H9 (cell line): ENCODE measurements around the gene ITGBL1. TPM values are rescaled to one million over a fixed set of nuclear protein-coding genes. Genes with fewer than 3 reads are reported as not detected.

Experiments used
- DNase-seq: peaks from one replicate; pipeline ENCODE4 v3.0.0-alpha.2; 2017
- H2AFZ ChIP-seq: one replicate; pipeline ENCODE4 v1.6.1; 2013; ENCODE audit warnings: mild to moderate bottlenecking, low read length, control low read depth, moderate library complexity
- H2AK5ac ChIP-seq: 2 replicates; pipeline ENCODE4 v1.6.1; 2013; ENCODE audit warnings: low read length, control low read depth, mixed read lengths; ENCODE audit not compliant: insufficient read length
- H2BK120ac ChIP-seq: one replicate; pipeline ENCODE4 v1.6.1; 2013; ENCODE audit warnings: low read depth, mild to moderate bottlenecking, low read length, control low read depth, inconsistent platforms; ENCODE audit not compliant: poor library complexity, severe bottlenecking
- H2BK12ac ChIP-seq: 2 replicates; pipeline ENCODE4 v1.6.1; 2013; ENCODE audit warnings: low read length, control low read depth, mixed read lengths, low read depth; ENCODE audit not compliant: insufficient read length
- H2BK15ac ChIP-seq: 2 replicates; pipeline ENCODE4 v1.6.1; 2013; ENCODE audit warnings: low read depth, low read length, control low read depth
- H2BK20ac ChIP-seq: one replicate; pipeline ENCODE4 v1.6.1; 2013; ENCODE audit warnings: low read depth, mild to moderate bottlenecking, low read length, control low read depth, inconsistent platforms; ENCODE audit not compliant: poor library complexity, severe bottlenecking
- H2BK5ac ChIP-seq: 2 replicates; pipeline ENCODE4 v1.6.1; 2013; ENCODE audit warnings: low read length, control low read depth, mixed read lengths; ENCODE audit not compliant: insufficient read length
- H3K14ac ChIP-seq: 2 replicates; pipeline ENCODE4 v1.6.1; 2013; ENCODE audit warnings: low read length, control low read depth; ENCODE audit not compliant: insufficient read depth
- H3K18ac ChIP-seq: 2 replicates; pipeline ENCODE4 v1.6.1; 2013; ENCODE audit warnings: low read depth, mild to moderate bottlenecking, mixed read lengths, low read length, control low read depth; ENCODE audit not compliant: insufficient read length
- H3K23ac ChIP-seq: 2 replicates; pipeline ENCODE4 v1.6.1; 2013; ENCODE audit warnings: low read length, control low read depth, mixed read lengths, low read depth; ENCODE audit not compliant: insufficient read length
- H3K23me2 ChIP-seq: 2 replicates; pipeline ENCODE4 v1.6.1; 2013; ENCODE audit warnings: low read depth, mild to moderate bottlenecking, mixed read lengths, low read length, control low read depth; ENCODE audit not compliant: insufficient read length, poor library complexity, severe bottlenecking
- H3K27ac ChIP-seq: 2 replicates; pipeline ENCODE4 v1.5.1; 2013; ENCODE audit warnings: low read length, control low read depth, mixed read lengths, low read depth; ENCODE audit not compliant: insufficient read length
- H3K27me3 ChIP-seq: 2 replicates; pipeline ENCODE4 v1.6.1; 2013; ENCODE audit warnings: low read length, control low read depth, inconsistent platforms; ENCODE audit not compliant: insufficient read depth
- H3K4ac ChIP-seq: 2 replicates; pipeline ENCODE4 v1.6.1; 2013; ENCODE audit warnings: low read depth, mild to moderate bottlenecking, control low read depth, inconsistent platforms, low read length, moderate library complexity
- H3K4me1 ChIP-seq: 2 replicates; pipeline ENCODE4 v1.6.1; 2013; ENCODE audit warnings: low read length, control low read depth, inconsistent platforms; ENCODE audit not compliant: insufficient read depth
- H3K4me2 ChIP-seq: 2 replicates; pipeline ENCODE4 v1.6.1; 2013; ENCODE audit warnings: low read length, control low read depth, mixed read lengths; ENCODE audit not compliant: insufficient read length, insufficient read depth
- H3K56ac ChIP-seq: 2 replicates; pipeline ENCODE4 v1.6.1; 2013; ENCODE audit warnings: low read depth, mild to moderate bottlenecking, mixed read lengths, low read length, control low read depth; ENCODE audit not compliant: insufficient read length
- H3K79me1 ChIP-seq: 2 replicates; pipeline ENCODE4 v1.6.1; 2013; ENCODE audit warnings: low read depth, mild to moderate bottlenecking, moderate library complexity, low read length, control low read depth, inconsistent platforms; ENCODE audit not compliant: insufficient read depth, poor library complexity, severe bottlenecking
- H3K79me2 ChIP-seq: 2 replicates; pipeline ENCODE4 v1.6.1; 2013; ENCODE audit warnings: low read length, control low read depth, inconsistent platforms; ENCODE audit not compliant: insufficient read depth
- H3K9ac ChIP-seq: 2 replicates; pipeline ENCODE4 v1.6.1; 2013; ENCODE audit warnings: low read length, control low read depth, mixed read lengths; ENCODE audit not compliant: insufficient read length; ENCODE audit errors: extremely low read depth
- H3K9me3 ChIP-seq: one replicate; pipeline ENCODE4 v1.6.1; 2013; ENCODE audit warnings: low read depth, low read length, inconsistent platforms; ENCODE audit not compliant: control insufficient read depth
- H3T11ph ChIP-seq: one replicate; pipeline ENCODE4 v1.6.1; 2013; ENCODE audit warnings: mild to moderate bottlenecking, low read length, control low read depth, inconsistent platforms
- H4K20me1 ChIP-seq: one replicate; pipeline ENCODE4 v1.6.1; 2013; ENCODE audit not compliant: control insufficient read depth, insufficient read length, insufficient read depth
- H4K5ac ChIP-seq: 2 replicates; pipeline ENCODE4 v1.6.1; 2013; ENCODE audit warnings: low read depth, mild to moderate bottlenecking, mixed read lengths, low read length, control low read depth; ENCODE audit not compliant: insufficient read length
- H4K8ac ChIP-seq: replicated peaks from 2 replicates; pipeline ENCODE4 v1.6.1; 2013; ENCODE audit warnings: low read length, control low read depth, mixed read lengths, low read depth; ENCODE audit not compliant: insufficient read length
- H4K91ac ChIP-seq: 2 replicates; pipeline ENCODE4 v1.6.1; 2013; ENCODE audit warnings: low read depth, mild to moderate bottlenecking, moderate library complexity, mixed read lengths, low read length, control low read depth; ENCODE audit not compliant: insufficient read length
- H3K27ac Mint-ChIP-seq, 3 experiments: 2 replicates in 2 of 3; 3 replicates in 1 of 3; pipeline ENCODE4 v1.8.0; 2020 to 2021; ENCODE audit warnings: mixed read lengths in 3 of 3, mild to moderate bottlenecking in 1 of 3, moderate library complexity in 1 of 3
- H3K27me3 Mint-ChIP-seq: 2 replicates; pipeline ENCODE4 v1.8.0; 2021; ENCODE audit warnings: low read depth, mild to moderate bottlenecking, moderate library complexity, mixed read lengths
- H3K36me3 Mint-ChIP-seq, 3 experiments: 2 replicates in 2 of 3; 3 replicates in 1 of 3; pipeline ENCODE4 v1.8.0; 2020 to 2021; ENCODE audit warnings: low read depth in 3 of 3, mixed read lengths in 3 of 3; ENCODE audit not compliant: insufficient read depth in 1 of 3
- H3K4me1 Mint-ChIP-seq, 2 experiments: 2 replicates each; pipeline ENCODE4 v1.8.0; 2020; ENCODE audit warnings: mixed read lengths in 2 of 2
- H3K4me3 Mint-ChIP-seq, 2 experiments: 2 replicates in 1 of 2; 3 replicates in 1 of 2; pipeline ENCODE4 v1.8.0; 2020 to 2021; ENCODE audit warnings: mild to moderate bottlenecking in 2 of 2, mixed read lengths in 2 of 2, moderate library complexity in 1 of 2
- H3K9me3 Mint-ChIP-seq, 2 experiments: 2 replicates in 1 of 2; 3 replicates in 1 of 2; pipeline ENCODE4 v1.8.0; 2020; ENCODE audit warnings: mild to moderate bottlenecking in 2 of 2, mixed read lengths in 2 of 2, moderate library complexity in 1 of 2
- total RNA-seq: library from RNA; stranded (reverse); gene quantifications from 2 replicates; pipeline ENCODE4 v1.2.1, GENCODE V29; 2021
- TF ChIP-seq, protein P1 (sequence below): fragments of 200-600 bp; sonication (generic); conservative IDR thresholded peaks from 3 replicates; pipeline ENCODE4 v1.8.0; 2021; ENCODE audit warnings: antibody characterized with exemption, mild to moderate bottlenecking

The ITGBL1 gene
- total RNA-seq, 1 experiment from 2014 or later = not detected

DNA sequence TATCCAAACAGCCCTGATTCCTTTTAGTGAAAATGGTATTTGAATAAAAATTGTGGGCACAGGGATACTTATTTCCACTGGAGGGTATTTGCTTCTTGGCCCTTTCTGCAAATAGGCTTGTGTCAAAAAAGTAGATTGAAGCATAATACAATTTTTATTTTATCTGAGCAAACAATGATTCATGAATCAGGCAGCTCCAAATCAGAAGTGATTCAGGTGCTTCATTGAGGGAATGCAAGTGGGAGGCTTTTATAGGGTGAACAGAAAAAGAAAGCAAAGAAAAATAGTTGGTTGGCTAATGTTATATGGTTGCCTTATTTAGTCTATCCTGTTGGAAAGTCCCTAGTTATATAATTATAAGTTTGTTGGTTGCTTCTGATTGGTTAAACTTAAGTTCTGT is 117.9 kb downstream of the ITGBL1 start:
- Histone ChIP-seq H2BK120ac (no peak overlapping the region), H3K27me3 (no peaks in the 10 kb centered on the region), H3K23ac (no peak overlapping the region), H3K9ac (no peak overlapping the region), H3K9me3 (no peaks in the 10 kb centered on the region), H2BK20ac (no peak overlapping the region), H2AFZ (no peak overlapping the region), H4K8ac (no peak overlapping the region), H2BK15ac (no peak overlapping the region), H3K14ac (no peak overlapping the region), H3K79me1 (no peaks in the 10 kb centered on the region), H4K91ac (no peak overlapping the region), H3K4me1 (no peaks in the 10 kb centered on the region), H2AK5ac (no peak overlapping the region), H2BK5ac (no peak overlapping the region), H3K27ac (no peak overlapping the region), H3K56ac (no peak overlapping the region), H4K5ac (no peak overlapping the region), H3K4me2 (no peak overlapping the region), H2BK12ac (no peak overlapping the region), H3K79me2 (no peaks in the 10 kb centered on the region), H3K4ac (no peak overlapping the region), H3K18ac (no peak overlapping the region), H3K23me2 (no peaks in the 10 kb centered on the region), H4K20me1 (no peaks in the 10 kb centered on the region), H3T11ph (no peak overlapping the region)
- no peak overlapping the region for H3K27ac Mint-ChIP-seq
- H3K36me3 Mint-ChIP-seq = no peaks in the 10 kb centered on the region
- no peak overlapping the region for H3K4me3 Mint-ChIP-seq
- no peaks in the 10 kb centered on the region for H3K9me3 Mint-ChIP-seq
- no peaks in the 10 kb centered on the region for H3K27me3 Mint-ChIP-seq
- no peak for DNase-seq
- peaks cover 5% of the 10 kb centered on the region in 2 experiments; a peak in 2 of 4 replicates for H3K4me1 Mint-ChIP-seq
- TF ChIP-seq, protein P1, sequence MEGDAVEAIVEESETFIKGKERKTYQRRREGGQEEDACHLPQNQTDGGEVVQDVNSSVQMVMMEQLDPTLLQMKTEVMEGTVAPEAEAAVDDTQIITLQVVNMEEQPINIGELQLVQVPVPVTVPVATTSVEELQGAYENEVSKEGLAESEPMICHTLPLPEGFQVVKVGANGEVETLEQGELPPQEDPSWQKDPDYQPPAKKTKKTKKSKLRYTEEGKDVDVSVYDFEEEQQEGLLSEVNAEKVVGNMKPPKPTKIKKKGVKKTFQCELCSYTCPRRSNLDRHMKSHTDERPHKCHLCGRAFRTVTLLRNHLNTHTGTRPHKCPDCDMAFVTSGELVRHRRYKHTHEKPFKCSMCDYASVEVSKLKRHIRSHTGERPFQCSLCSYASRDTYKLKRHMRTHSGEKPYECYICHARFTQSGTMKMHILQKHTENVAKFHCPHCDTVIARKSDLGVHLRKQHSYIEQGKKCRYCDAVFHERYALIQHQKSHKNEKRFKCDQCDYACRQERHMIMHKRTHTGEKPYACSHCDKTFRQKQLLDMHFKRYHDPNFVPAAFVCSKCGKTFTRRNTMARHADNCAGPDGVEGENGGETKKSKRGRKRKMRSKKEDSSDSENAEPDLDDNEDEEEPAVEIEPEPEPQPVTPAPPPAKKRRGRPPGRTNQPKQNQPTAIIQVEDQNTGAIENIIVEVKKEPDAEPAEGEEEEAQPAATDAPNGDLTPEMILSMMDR = no peak
